IPS DF 4.7 (cell line): ENCODE results near the gene CRYBB1.

Experiments used
- DNase-seq: peaks from one replicate; pipeline ENCODE4 v3.0.0-alpha.2; 2013; ENCODE audit warnings: low spot score; ENCODE audit errors: extremely low read depth

The CRYBB1 gene

GRCh38 chr22:26554956-26555355, 62.9 kb downstream of the CRYBB1 start:
- DNase-seq, result no peak

- no peak for DNase-seq
Observed at GRCh38 chr22:26553056-26553752, 64.6 kb downstream of the CRYBB1 start.

DNA sequence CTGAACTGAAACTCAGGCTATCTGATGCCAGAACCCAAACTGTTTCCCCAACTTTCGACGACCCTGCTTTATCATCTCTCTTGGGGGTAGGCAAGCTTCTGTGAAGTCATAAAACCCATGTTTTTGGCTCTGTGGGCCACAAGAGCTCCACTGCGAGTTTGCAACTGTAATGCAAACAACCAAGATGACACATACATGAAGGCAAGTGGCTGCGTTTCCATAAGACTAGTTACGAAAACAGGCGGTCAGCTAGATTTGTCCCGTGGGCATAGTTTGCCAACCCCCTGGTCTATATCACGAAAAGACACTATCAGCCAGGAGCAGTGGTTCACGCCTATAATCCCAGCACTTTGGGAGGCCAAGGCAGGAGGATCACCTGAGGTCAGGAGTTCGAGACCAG, 65.4 kb downstream of the CRYBB1 start:
- DNase-seq, result no peak

GRCh38 chr22:26551568-26551967, 66.3 kb downstream of the CRYBB1 start:
- DNase-seq, result no peak

DNA sequence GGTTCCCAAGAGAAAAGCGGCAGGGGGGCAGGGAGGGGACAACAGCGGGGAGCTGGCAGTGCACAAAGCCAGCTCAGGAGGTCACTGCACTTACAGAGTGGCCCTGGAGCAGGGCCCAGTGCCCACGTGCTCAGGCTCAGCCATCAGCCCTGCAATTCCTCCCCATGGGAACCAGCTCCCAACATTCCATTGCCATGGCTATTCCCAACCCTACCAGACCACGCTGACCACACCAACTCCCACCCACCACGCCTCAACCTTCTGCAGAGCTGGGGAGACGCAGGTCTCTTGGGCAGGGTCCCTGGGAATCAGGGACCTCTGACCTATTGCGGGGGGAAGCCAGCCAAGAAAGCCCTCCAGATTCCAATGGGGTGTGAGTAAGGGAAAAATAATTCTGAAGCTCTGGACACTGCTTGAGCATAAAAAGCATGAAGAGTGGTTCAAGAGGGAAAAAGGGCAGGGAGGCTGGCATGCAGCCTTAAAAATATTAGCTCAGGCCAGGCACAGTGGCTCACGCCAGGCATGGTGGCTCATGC, 67.3 kb downstream of the CRYBB1 start:
- DNase-seq, result no peak

DNA sequence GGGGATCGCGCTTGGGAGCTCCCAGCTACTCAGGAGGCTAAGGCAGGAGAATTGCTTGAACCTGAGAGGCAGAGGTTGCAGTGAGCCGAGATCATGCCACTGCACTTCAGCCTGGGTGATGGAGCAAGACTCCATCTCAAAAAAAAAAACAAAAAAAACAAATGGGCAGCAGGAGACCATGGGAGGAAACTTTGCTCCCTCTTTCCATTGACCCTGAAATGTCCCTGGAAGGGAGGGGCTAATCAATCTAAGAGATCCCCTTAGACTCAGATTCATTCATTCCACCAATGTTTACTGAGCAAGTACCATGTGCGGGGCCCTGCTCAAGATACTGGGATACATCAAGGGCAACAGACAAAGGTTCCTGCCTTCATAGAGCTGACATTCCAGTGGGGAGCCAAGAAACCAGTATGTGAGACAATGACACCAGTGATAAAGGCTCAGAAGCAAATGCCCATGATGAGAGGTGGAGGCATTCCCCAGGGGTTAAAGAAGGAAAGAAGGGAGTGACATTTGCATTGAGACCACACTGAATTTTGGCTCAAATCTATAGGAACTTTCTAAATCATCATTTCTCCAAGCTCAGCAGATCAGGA, 67.8 kb downstream of the CRYBB1 start:
- no peak for DNase-seq
